PC-3 (cell line): ENCODE data around the gene IL1R2. TPM values are rescaled to one million over a fixed set of nuclear protein-coding genes. Genes with fewer than 3 reads are reported as not detected.

ENCODE experiments used
- ATAC-seq: fragments of 200-7000 bp; cut with Tn5 transposase; 2 replicates; pipeline ENCODE4 v1.9.1; 2020; ENCODE audit warnings: mild to moderate bottlenecking, moderate library complexity
- BruUV-seq: library from RNA; stranded (reverse); fragments of 400-500 nt; replicated peaks from 2 replicates; lab custom pipeline; 2021; lab: Mats Ljungman, UMichigan
- CTCF ChIA-PET: fragments of 300-600 bp; sonication (Branson Sonifier 250); formaldehyde crosslinking; loops from one replicate; lab custom pipeline; 2022; ENCODE audit warnings: antibody characterized with exemption; lab: Charles Lee
- POLR2A ChIA-PET: fragments of 300-600 bp; sonication (Branson Sonifier 250); formaldehyde crosslinking; loops from one replicate; lab custom pipeline; 2022; ENCODE audit warnings: antibody characterized with exemption; ENCODE audit not compliant: unreplicated experiment; lab: Charles Lee
- DNase-seq: peaks from one replicate; pipeline ENCODE4 v3.0.0-alpha.2; 2015
- H2AFZ ChIP-seq: fragments of 300-600 bp; sonication (generic); 2 replicates; pipeline ENCODE4 v1.6.0; 2016; ENCODE audit warnings: antibody characterized with exemption, low read length
- H3F3A ChIP-seq: fragments of 300-600 bp; sonication (generic); one replicate; pipeline ENCODE4 v1.6.0; 2017; ENCODE audit warnings: antibody characterized with exemption, low read length, control low read depth, mild to moderate bottlenecking; ENCODE audit not compliant: unreplicated experiment
- H3K27ac ChIP-seq: fragments of 300-600 bp; sonication (generic); 2 replicates; pipeline ENCODE4 v1.5.1; 2016; ENCODE audit warnings: mild to moderate bottlenecking, low read length
- H3K27me3 ChIP-seq: fragments of 300-600 bp; sonication (generic); 2 replicates; pipeline ENCODE4 v1.6.1; 2016; ENCODE audit warnings: low read length, mixed read lengths
- H3K36me3 ChIP-seq: fragments of 300-600 bp; sonication (generic); 2 replicates; pipeline ENCODE4 v1.6.1; 2016; ENCODE audit warnings: low read depth, mixed run types, low read length, mixed read lengths
- H3K4me1 ChIP-seq: fragments of 300-600 bp; sonication (generic); 2 replicates; pipeline ENCODE4 v1.5.1; 2016; ENCODE audit warnings: low read length; ENCODE audit not compliant: insufficient read depth
- H3K4me2 ChIP-seq: fragments of 300-600 bp; sonication (generic); 2 replicates; pipeline ENCODE4 v1.6.0; 2016; ENCODE audit warnings: low read length
- H3K4me3 ChIP-seq: fragments of 300-600 bp; sonication (generic); 2 replicates; pipeline ENCODE4 v1.5.1; 2016; ENCODE audit warnings: mild to moderate bottlenecking, low read length, mixed read lengths
- H3K79me2 ChIP-seq: fragments of 300-600 bp; sonication (generic); 2 replicates; pipeline ENCODE4 v1.6.1; 2017; ENCODE audit warnings: low read length, mixed read lengths
- H3K9ac ChIP-seq: fragments of 300-600 bp; sonication (generic); 2 replicates; pipeline ENCODE4 v1.6.0; 2016; ENCODE audit warnings: mild to moderate bottlenecking, low read length
- H3K9me2 ChIP-seq: fragments of 300-600 bp; sonication (generic); replicated peaks from 2 replicates; pipeline ENCODE4 v1.6.1; 2016; ENCODE audit warnings: mixed run types, low read length, mixed read lengths
- H3K9me3 ChIP-seq: fragments of 300-600 bp; sonication (generic); 2 replicates; pipeline ENCODE4 v1.6.1; 2016; ENCODE audit warnings: low read length, mixed read lengths
- H4K20me1 ChIP-seq: fragments of 300-600 bp; sonication (generic); 2 replicates; pipeline ENCODE4 v1.6.1; 2016; ENCODE audit warnings: low read length, mixed read lengths
- CTCF ChIP-seq: fragments of 300-600 bp; sonication (generic); conservative IDR thresholded peaks from 2 replicates; pipeline ENCODE4 v1.5.1; 2017; ENCODE audit warnings: antibody characterized with exemption, low read depth, mild to moderate bottlenecking, low read length
- EZH2 ChIP-seq: fragments of 300-600 bp; sonication (generic); IDR thresholded peaks from one replicate; pipeline ENCODE4 v1.6.1; 2017; ENCODE audit warnings: antibody characterized with exemption, mild to moderate bottlenecking, low read length; ENCODE audit not compliant: unreplicated experiment
- EZH2phosphoT487 ChIP-seq: fragments of 300-600 bp; sonication (generic); IDR thresholded peaks from 2 replicates; pipeline ENCODE4 v1.6.1; 2018; ENCODE audit warnings: mild to moderate bottlenecking, antibody characterized with exemption, low read length, borderline replicate concordance
- intact Hi-C: fragments of 100-400 bp; cut with micrococcal nuclease; formaldehyde crosslinking; loops from 2 replicates; pipeline ENCODE4 v1.9.0; 2023
- total RNA-seq: library from RNA; depleted of rRNA; stranded (reverse); fragments of >200 nt; gene quantifications from 2 replicates; pipeline ENCODE4 v1.2.3, GENCODE V29; 2014

Gene IL1R2
- total RNA-seq, 1 experiment from 2014 or later, result 6.0 TPM

- H3K4me1 ChIP-seq, result peaks cover 31% of the 10 kb centered on the region
- TF ChIP-seq EZH2phosphoT487, result no peak
- no peak for TF ChIP-seq CTCF
- TF ChIP-seq EZH2, result no peak
- POLR2A ChIA-PET, result no interaction called here
- H2AFZ ChIP-seq, result no peak overlapping the region
- ATAC-seq (no peak), DNase-seq (no peak)
- H3K4me2 ChIP-seq, result no peak overlapping the region
- H3K4me3 ChIP-seq, result no peak overlapping the region
- no peaks in the 10 kb centered on the region for H3K79me2 ChIP-seq
- H3K9ac ChIP-seq, result no peak overlapping the region
- H4K20me1 ChIP-seq, result no peaks in the 10 kb centered on the region
- H3K9me2 ChIP-seq, result no peaks in the 10 kb centered on the region
- H3F3A ChIP-seq, result no peaks in the 10 kb centered on the region
- no peak overlapping the region for H3K27ac ChIP-seq
- intact Hi-C loops, result loop anchor here (5.0 kb wide), 1 partner anchor 79 kb away; no protein-coding TSS in a partner anchor
- no peaks in the 10 kb centered on the region for H3K27me3 ChIP-seq
- CTCF ChIA-PET, result no interaction called here
- H3K9me3 ChIP-seq, result no peaks in the 10 kb centered on the region
- no peaks in the 10 kb centered on the region for H3K36me3 ChIP-seq
- no TSS peak for BruUV-seq
Measured at GRCh38 chr2:101981066-101981465, 10.7 kb upstream of the IL1R2 start.

DNA sequence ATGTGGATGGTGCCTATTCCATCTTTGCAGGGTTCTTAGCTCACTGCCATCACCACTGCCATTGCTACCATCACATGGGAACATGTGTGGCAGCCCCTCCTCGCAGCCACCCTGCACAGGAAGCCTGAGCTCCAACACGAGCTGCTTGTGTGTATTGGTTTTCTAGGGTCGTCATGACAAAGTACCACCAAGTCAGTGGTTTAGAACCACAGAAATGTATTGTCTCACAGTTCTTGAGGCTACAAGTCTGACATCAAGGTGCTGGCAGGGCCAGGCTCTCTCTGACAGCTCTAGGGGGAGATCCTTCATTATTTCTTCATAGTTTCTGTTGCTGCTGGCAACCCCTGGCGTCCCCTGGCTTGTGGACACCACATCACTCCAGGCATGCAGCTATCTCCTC, 10.3 kb upstream of the IL1R2 start:
- CTCF ChIA-PET, result interaction anchor here (0.6 kb wide), 1 partner anchor 185 kb away, joined by 5 read pairs; no protein-coding TSS in a partner anchor
- intact Hi-C loops, result loop anchor here (5.0 kb wide), 1 partner anchor 79 kb away; no protein-coding TSS in a partner anchor
- no peak overlapping the region for H3K4me2 ChIP-seq

More for the DNA sequence above, 10.3 kb upstream of the IL1R2 start:
- POLR2A ChIA-PET, result no interaction called here
- no peaks in the 10 kb centered on the region for H3F3A ChIP-seq
- no peak overlapping the region for H3K27ac ChIP-seq
- H3K4me1 ChIP-seq, result peaks cover 36% of the 10 kb centered on the region
- H3K9me2 ChIP-seq, result no peaks in the 10 kb centered on the region
- no peaks in the 10 kb centered on the region for H3K36me3 ChIP-seq
- no peak overlapping the region for H3K4me3 ChIP-seq
- no peaks in the 10 kb centered on the region for H3K9me3 ChIP-seq
- H2AFZ ChIP-seq, result no peak overlapping the region
- no peak overlapping the region for H3K9ac ChIP-seq
- no peaks in the 10 kb centered on the region for H3K79me2 ChIP-seq
- ATAC-seq (no peak), DNase-seq (no peak)
- BruUV-seq, result no TSS peak
- no peaks in the 10 kb centered on the region for H3K27me3 ChIP-seq
- no peak for TF ChIP-seq EZH2
- no peak for TF ChIP-seq EZH2phosphoT487
- TF ChIP-seq CTCF, result no peak
- H4K20me1 ChIP-seq, result no peaks in the 10 kb centered on the region
